Esophagus squamous epithelium (tissue), 4 donors: Measurements from ENCODE around the gene CCNJL.

Source experiments
- POLR2A ChIP-seq, 4 donors: fragments of 450-650 bp; IDR thresholded peaks; one replicate each; pipeline ENCODE4 v1.6.1; 2017; ENCODE audit warnings: antibody characterized with exemption in 4 of 4, mild to moderate bottlenecking in 4 of 4, moderate library complexity in 3 of 4
- TF ChIP-seq, protein P1 (sequence below), 6 experiments: fragments of 450-650 bp in 4 of 6; fragments of 200-600 bp in 2 of 6; sonication (generic) in 2 of 6; IDR thresholded peaks; one replicate each; pipeline ENCODE4 v1.5.1; 2016 to 2019; ENCODE audit warnings: antibody characterized with exemption in 6 of 6, mild to moderate bottlenecking in 4 of 6, moderate library complexity in 4 of 6

DNA sequence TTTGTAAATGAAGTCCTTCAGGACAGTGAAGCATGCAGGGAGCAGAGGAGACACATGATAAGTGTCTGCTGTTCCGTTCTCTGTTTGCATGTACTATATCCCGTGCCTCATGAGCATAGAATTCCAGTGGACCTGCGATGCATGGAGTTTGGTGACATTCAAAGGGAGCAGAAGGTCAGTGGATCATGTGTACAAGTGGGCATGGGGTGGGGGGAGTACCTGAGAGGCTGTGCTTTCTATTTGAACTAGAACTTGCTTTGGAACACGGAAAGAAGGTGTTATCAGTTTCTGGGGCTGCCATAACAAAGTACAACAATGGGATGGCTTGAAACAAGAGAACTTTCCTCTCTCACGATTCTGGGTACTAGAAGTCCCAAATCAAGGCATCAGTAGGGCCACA is 5.1 kb upstream of the CCNJL start:
- TF ChIP-seq, protein P1, sequence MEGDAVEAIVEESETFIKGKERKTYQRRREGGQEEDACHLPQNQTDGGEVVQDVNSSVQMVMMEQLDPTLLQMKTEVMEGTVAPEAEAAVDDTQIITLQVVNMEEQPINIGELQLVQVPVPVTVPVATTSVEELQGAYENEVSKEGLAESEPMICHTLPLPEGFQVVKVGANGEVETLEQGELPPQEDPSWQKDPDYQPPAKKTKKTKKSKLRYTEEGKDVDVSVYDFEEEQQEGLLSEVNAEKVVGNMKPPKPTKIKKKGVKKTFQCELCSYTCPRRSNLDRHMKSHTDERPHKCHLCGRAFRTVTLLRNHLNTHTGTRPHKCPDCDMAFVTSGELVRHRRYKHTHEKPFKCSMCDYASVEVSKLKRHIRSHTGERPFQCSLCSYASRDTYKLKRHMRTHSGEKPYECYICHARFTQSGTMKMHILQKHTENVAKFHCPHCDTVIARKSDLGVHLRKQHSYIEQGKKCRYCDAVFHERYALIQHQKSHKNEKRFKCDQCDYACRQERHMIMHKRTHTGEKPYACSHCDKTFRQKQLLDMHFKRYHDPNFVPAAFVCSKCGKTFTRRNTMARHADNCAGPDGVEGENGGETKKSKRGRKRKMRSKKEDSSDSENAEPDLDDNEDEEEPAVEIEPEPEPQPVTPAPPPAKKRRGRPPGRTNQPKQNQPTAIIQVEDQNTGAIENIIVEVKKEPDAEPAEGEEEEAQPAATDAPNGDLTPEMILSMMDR (IDR thresholded peaks at IDR 0.05): no peak
- TF ChIP-seq POLR2A (IDR thresholded peaks at IDR 0.05): no peak
